ENCODE results near the gene CES4A. TPM values are rescaled to one million over a fixed set of nuclear protein-coding genes. Genes with fewer than 3 reads are reported as not detected.

CES4A gene
- total RNA-seq, 4 donors from 2014 or later: 13.7 to 26.5 (median 17.9) TPM

DNA sequence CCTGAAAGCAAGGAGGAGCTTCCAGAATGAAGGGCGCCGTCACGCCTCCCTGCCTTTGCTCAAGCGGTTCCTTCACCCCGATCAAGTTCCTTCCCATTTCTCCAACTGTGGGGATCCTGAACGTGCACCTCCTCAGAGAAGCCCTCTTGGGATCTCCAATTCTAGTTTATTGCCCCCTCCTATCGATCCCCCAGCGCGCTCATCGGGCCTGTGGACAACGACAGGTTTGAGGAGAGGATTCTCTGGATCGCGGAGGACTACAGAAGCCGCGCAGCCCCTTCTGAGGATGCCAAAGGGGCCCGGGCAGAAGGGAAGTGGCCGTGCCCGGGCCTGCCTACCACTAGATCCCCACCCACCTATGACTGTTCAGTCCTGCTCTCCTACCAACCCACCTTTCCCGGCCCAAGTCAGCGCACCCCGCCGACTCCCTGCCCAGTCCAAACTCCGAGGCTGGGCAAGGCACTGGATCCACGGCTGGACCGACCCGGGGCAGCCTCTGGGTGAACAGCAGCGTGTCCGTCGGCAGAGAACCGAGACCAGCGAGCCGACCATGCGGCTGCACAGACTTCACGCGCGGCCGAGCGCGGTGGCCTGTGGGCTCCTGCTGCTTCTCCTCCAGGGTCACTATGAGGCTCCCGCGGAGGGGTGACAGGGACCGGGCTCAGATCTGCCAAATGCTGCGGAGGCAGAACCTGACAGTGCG lies 40.1 kb upstream of the CES4A start:
- Histone ChIP-seq H3K36me3 (peaks cover 0 to 6% (median 0%) of the 10 kb centered on the region in 3 donors), H3K27me3 (no peaks in the 10 kb centered on the region), H3K4me1 (peaks cover 0 to 14% (median 8%) of the 10 kb centered on the region in 4 donors), H3K27ac (peak overlapping the region in 3 of 4 donors; percentile 25 to 61 (median 27)), H3K4me3 (peak overlapping the region; percentile 19 to 56 (median 52)), H3K9me3 (no peaks in the 10 kb centered on the region)
- DNase-seq: peak in 2 of 3 donors; percentile 74 to 82
- TF ChIP-seq, protein P1, sequence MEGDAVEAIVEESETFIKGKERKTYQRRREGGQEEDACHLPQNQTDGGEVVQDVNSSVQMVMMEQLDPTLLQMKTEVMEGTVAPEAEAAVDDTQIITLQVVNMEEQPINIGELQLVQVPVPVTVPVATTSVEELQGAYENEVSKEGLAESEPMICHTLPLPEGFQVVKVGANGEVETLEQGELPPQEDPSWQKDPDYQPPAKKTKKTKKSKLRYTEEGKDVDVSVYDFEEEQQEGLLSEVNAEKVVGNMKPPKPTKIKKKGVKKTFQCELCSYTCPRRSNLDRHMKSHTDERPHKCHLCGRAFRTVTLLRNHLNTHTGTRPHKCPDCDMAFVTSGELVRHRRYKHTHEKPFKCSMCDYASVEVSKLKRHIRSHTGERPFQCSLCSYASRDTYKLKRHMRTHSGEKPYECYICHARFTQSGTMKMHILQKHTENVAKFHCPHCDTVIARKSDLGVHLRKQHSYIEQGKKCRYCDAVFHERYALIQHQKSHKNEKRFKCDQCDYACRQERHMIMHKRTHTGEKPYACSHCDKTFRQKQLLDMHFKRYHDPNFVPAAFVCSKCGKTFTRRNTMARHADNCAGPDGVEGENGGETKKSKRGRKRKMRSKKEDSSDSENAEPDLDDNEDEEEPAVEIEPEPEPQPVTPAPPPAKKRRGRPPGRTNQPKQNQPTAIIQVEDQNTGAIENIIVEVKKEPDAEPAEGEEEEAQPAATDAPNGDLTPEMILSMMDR (IDR thresholded peaks at IDR 0.05): no peak
- peak; percentile 34 to 36 for TF ChIP-seq POLR2A (IDR thresholded peaks at IDR 0.05)

DNA sequence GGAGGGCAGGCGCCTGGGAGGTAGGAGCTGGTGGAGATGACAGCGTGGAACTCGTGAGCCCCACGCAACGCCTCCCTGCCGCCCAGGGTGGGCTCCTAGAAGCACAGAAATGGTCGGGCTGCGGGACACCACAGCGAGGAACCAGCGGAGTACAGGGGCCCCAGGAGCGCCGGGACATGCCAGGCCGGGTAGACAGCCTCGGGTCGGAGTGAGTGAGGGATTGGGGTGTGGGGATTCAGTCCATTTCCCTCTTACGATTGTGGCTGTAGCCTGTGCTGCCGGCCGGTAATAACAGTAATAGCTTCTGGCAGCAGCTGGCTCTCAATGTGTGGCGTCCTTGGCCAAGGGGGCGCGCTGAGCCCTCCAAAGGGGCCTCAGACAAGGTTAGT lies 39.6 kb upstream of the CES4A start:
- no peak for DNase-seq
- TF ChIP-seq, protein P1 (IDR thresholded peaks at IDR 0.05): no peak
- no peak for TF ChIP-seq POLR2A (IDR thresholded peaks at IDR 0.05)
- H3K27me3 ChIP-seq: no peaks in the 10 kb centered on the region
- peaks cover 0 to 14% (median 8%) of the 10 kb centered on the region in 4 donors for H3K4me1 ChIP-seq
- peak overlapping the region; percentile 19 to 56 (median 52) for H3K4me3 ChIP-seq
- peaks cover 0 to under 1% (median 0%) of the 10 kb centered on the region in 3 donors for H3K36me3 ChIP-seq
- no peaks in the 10 kb centered on the region for H3K9me3 ChIP-seq
- peak overlapping the region in 2 of 4 donors; percentile 27 to 61 for H3K27ac ChIP-seq

DNA sequence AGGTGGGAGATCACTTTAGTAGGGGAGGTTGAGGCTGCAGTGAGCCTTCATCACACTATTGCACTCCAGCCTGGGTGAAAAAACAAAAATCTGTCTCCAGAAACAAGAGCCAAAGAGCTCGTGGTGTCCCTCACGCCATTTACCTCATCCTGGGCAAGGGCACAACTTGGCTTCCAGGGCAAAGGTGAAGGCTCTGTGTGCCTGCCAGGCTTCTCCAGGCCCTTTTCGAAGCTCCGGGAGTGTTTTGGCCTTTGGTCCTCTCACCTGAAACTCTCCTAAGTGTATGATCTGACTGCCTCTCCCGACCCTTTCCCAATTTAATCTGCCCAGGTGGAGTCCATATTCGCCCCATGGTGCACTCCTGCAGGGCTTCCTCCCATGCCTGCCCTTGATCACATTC lies 38.9 kb upstream of the CES4A start:
- H3K27me3 ChIP-seq: no peaks in the 10 kb centered on the region
- peak overlapping the region in 2 of 4 donors; percentile 52 to 56 for H3K4me3 ChIP-seq
- no peaks in the 10 kb centered on the region for H3K9me3 ChIP-seq
- no peak for DNase-seq
- no peaks in the 10 kb centered on the region for H3K36me3 ChIP-seq
- peak overlapping the region in 2 of 4 donors; percentile 27 to 61 for H3K27ac ChIP-seq
- peaks cover 0 to 14% (median 8%) of the 10 kb centered on the region in 4 donors for H3K4me1 ChIP-seq
- TF ChIP-seq, protein P1 (IDR thresholded peaks at IDR 0.05): no peak
- TF ChIP-seq POLR2A (IDR thresholded peaks at IDR 0.05): no peak

GRCh38 chr16:66950437-66950836 lies 38.0 kb upstream of the CES4A start:
- H3K27me3 ChIP-seq: no peaks in the 10 kb centered on the region
- H3K4me3 ChIP-seq: no peak overlapping the region
- H3K36me3 ChIP-seq: no peaks in the 10 kb centered on the region
- DNase-seq: no peak
- TF ChIP-seq POLR2A (IDR thresholded peaks at IDR 0.05): no peak
- TF ChIP-seq, protein P1 (IDR thresholded peaks at IDR 0.05): no peak
- H3K4me1 ChIP-seq: peaks cover 3 to 19% (median 8%) of the 10 kb centered on the region in 4 donors
- H3K9me3 ChIP-seq: no peaks in the 10 kb centered on the region
- H3K27ac ChIP-seq: no peak overlapping the region

GRCh38 chr16:66950971-66951790 lies 37.2 kb upstream of the CES4A start:
- H3K4me1 ChIP-seq: peaks cover 3 to 23% (median 8%) of the 10 kb centered on the region in 4 donors
- H3K9me3 ChIP-seq: no peaks in the 10 kb centered on the region
- TF ChIP-seq, protein P1 (IDR thresholded peaks at IDR 0.05): no peak
- no peak for TF ChIP-seq POLR2A (IDR thresholded peaks at IDR 0.05)
- DNase-seq: no peak
- H3K36me3 ChIP-seq: no peaks in the 10 kb centered on the region
- no peaks in the 10 kb centered on the region for H3K27me3 ChIP-seq
- no peak overlapping the region for H3K27ac ChIP-seq
- H3K4me3 ChIP-seq: no peak overlapping the region

Data from Peyer's patch (tissue), 4 donors.